ENCODE results near the gene ROS1. TPM values are rescaled to one million over a fixed set of nuclear protein-coding genes. Genes with fewer than 3 reads are reported as not detected.

The ROS1 gene
- total RNA-seq, 2 experiments from 2014 or later = not detected

DNA sequence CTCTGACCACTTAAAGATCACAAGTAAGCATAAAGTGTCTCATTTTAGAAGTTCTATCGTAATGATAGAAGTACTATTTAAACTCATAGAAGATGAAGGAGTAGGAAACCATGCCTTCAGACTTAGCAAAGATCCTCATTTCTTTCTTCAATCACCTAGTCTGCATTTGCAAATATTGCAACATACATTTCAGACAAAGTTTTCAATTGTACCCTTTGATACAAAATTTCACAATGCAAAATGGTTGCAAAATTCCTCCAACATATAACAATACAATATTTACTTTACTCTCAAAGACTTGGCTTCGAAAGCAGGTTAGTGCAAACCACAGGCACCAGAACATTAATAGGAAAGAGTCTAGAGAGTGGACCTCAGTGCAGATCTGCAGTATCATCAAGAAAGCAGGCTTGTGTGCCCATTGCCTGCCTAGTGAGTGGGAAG lies 16.1 kb upstream of the ROS1 start:
- Histone ChIP-seq H3K4me3 (ENCODE audit: low read length) (no peak overlapping the region), H3K4me1 (ENCODE audit: insufficient read depth, low read length) (no peaks in the 10 kb centered on the region), H3K27me3 (ENCODE audit: control insufficient read depth in 1 of 2, insufficient read depth in 2 of 2, low read length in 2 of 2) (peaks cover 0 to 25% of the 10 kb centered on the region in 2 experiments), H3K9me3 (ENCODE audit: control insufficient read depth in 1 of 2, insufficient read depth in 1 of 2, low read length in 2 of 2) (no peaks in the 10 kb centered on the region), H3K27ac (ENCODE audit: low read depth in 1 of 2, low read length in 2 of 2) (no peak overlapping the region), H3K36me3 (ENCODE audit: insufficient read depth, low read length) (no peaks in the 10 kb centered on the region)
- no peaks in the 10 kb centered on the region for H3K36me3 Mint-ChIP-seq (ENCODE audit: low read depth)
- H3K9me3 Mint-ChIP-seq = no peaks in the 10 kb centered on the region
- TF ChIP-seq, protein P1, sequence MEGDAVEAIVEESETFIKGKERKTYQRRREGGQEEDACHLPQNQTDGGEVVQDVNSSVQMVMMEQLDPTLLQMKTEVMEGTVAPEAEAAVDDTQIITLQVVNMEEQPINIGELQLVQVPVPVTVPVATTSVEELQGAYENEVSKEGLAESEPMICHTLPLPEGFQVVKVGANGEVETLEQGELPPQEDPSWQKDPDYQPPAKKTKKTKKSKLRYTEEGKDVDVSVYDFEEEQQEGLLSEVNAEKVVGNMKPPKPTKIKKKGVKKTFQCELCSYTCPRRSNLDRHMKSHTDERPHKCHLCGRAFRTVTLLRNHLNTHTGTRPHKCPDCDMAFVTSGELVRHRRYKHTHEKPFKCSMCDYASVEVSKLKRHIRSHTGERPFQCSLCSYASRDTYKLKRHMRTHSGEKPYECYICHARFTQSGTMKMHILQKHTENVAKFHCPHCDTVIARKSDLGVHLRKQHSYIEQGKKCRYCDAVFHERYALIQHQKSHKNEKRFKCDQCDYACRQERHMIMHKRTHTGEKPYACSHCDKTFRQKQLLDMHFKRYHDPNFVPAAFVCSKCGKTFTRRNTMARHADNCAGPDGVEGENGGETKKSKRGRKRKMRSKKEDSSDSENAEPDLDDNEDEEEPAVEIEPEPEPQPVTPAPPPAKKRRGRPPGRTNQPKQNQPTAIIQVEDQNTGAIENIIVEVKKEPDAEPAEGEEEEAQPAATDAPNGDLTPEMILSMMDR (IDR thresholded peaks at IDR 0.05) = no peak
- DNase-seq = no peak
- ChIA-PET CTCF (interaction anchor here (0.7 kb wide), 1 partner anchor 15 kb away, joined by 3 read pairs; no protein-coding TSS in a partner anchor), POLR2A (no interaction called here)
- ATAC-seq (ENCODE audit: poor library complexity) = no peak
- no peak overlapping the region for H3K27ac Mint-ChIP-seq
- intact Hi-C loops (cut with DNase I, micrococcal nuclease) = no loop called here
- H3K27me3 Mint-ChIP-seq = peaks cover 55% of the 10 kb centered on the region
- H3K4me3 Mint-ChIP-seq = no peak overlapping the region
- no peaks in the 10 kb centered on the region for H3K4me1 Mint-ChIP-seq (ENCODE audit: low read depth)

DNA sequence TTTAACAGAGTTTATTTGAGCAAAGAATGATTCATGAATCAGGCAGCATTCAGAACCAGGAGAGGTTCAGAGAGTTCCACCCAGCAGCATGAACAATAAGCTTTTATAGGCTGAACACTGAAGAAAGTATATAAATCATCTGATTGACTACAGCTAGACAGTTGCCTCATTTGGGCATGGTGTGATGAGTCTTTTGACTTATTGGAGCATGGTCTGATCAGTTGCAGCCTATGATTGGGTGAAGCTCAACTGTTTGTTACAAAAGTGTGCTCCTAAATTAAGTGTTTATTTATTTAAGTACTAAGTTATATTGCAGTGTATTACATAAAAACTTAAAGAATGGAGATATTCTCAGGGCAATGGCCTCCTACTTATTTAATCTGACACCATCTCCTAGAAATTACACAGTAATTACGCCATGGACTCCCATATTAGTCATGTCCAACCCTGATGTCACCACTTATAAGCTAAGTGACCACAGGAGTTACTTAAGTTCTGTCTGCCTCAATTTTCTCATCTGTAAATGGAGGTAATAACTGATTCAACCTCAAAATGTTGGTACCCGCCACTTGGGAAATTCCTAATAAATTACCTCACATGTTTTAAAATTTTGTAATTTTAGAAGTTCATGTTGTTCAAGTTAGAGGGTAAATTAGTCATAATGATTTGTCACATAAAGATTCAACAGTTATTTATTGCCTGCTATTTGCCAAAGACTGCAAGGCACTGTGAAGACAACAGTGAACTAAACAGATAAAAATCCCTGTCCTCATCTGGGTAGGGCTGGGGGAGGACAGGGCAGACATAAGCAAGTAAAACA lies 15.2 kb upstream of the ROS1 start:
- no peak for DNase-seq
- Histone ChIP-seq H3K27me3 (ENCODE audit: control insufficient read depth in 1 of 2, insufficient read depth in 2 of 2, low read length in 2 of 2) (peaks cover 0 to 19% of the 10 kb centered on the region in 2 experiments), H3K4me1 (ENCODE audit: insufficient read depth, low read length) (no peaks in the 10 kb centered on the region), H3K27ac (ENCODE audit: low read depth in 1 of 2, low read length in 2 of 2) (no peak overlapping the region), H3K36me3 (ENCODE audit: insufficient read depth, low read length) (no peaks in the 10 kb centered on the region), H3K4me3 (ENCODE audit: low read length) (no peak overlapping the region), H3K9me3 (ENCODE audit: control insufficient read depth in 1 of 2, insufficient read depth in 1 of 2, low read length in 2 of 2) (no peaks in the 10 kb centered on the region)
- H3K4me3 Mint-ChIP-seq = no peak overlapping the region
- ChIA-PET CTCF (interaction anchor here (0.8 kb wide), 1 partner anchor 9 kb away, joined by 4 read pairs; no protein-coding TSS in a partner anchor), POLR2A (no interaction called here)
- ATAC-seq (ENCODE audit: poor library complexity) = no peak
- H3K27me3 Mint-ChIP-seq = peaks cover 55% of the 10 kb centered on the region
- H3K27ac Mint-ChIP-seq = no peak overlapping the region
- no peaks in the 10 kb centered on the region for H3K9me3 Mint-ChIP-seq
- H3K36me3 Mint-ChIP-seq (ENCODE audit: low read depth) = no peaks in the 10 kb centered on the region
- TF ChIP-seq, protein P1 (IDR thresholded peaks at IDR 0.05) = no peak
- H3K4me1 Mint-ChIP-seq (ENCODE audit: low read depth) = no peaks in the 10 kb centered on the region
- intact Hi-C loops (cut with DNase I, micrococcal nuclease) = no loop called here

DNA sequence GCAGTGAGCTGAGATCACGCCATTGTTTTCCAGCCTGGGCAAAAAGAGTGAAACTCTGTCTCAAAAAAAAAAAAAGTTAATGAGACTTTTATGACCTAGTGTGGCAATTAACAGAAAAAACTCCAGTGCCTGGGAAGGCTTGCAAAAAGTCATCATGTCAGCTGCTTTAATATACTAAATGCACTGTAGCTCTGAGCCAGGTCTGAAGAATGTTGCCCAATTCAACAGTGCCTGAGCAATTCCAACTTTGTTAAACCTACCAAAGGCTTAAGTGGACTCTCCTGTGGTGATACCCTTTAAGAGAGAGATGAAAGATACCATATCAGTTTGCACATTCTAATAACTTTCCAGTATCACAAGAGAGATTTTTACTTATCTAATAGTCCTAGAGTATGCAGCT lies 6.5 kb upstream of the ROS1 start:
- ATAC-seq (ENCODE audit: poor library complexity) (no peak), DNase-seq (no peak)
- Mint-ChIP-seq H3K27me3 (peaks cover 52% of the 10 kb centered on the region), H3K4me1 (ENCODE audit: low read depth) (no peaks in the 10 kb centered on the region), H3K27ac (no peak overlapping the region), H3K36me3 (ENCODE audit: low read depth) (no peaks in the 10 kb centered on the region), H3K4me3 (no peak overlapping the region), H3K9me3 (no peaks in the 10 kb centered on the region)
- H3K4me3 ChIP-seq (ENCODE audit: low read length) = no peak overlapping the region
- H3K9me3 ChIP-seq (ENCODE audit: control insufficient read depth in 1 of 2, insufficient read depth in 1 of 2, low read length in 2 of 2) = no peaks in the 10 kb centered on the region
- no peaks in the 10 kb centered on the region for H3K36me3 ChIP-seq (ENCODE audit: insufficient read depth, low read length)
- TF ChIP-seq, protein P1 (IDR thresholded peaks at IDR 0.05) = no peak
- intact Hi-C loops (cut with DNase I, micrococcal nuclease) = no loop called here
- H3K4me1 ChIP-seq (ENCODE audit: insufficient read depth, low read length) = no peaks in the 10 kb centered on the region
- H3K27ac ChIP-seq (ENCODE audit: low read depth in 1 of 2, low read length in 2 of 2) = no peak overlapping the region
- H3K27me3 ChIP-seq (ENCODE audit: control insufficient read depth in 1 of 2, insufficient read depth in 2 of 2, low read length in 2 of 2) = peaks cover 2 to 14% of the 10 kb centered on the region in 2 experiments
- ChIA-PET POLR2A (no interaction called here), CTCF (no interaction called here)
